Measurements from ENCODE around the gene AIF1L. TPM values are rescaled to one million over a fixed set of nuclear protein-coding genes. Genes with fewer than 3 reads are reported as not detected.
"Not testable (repeated sequence)": the region's sequence is repeated elsewhere in the genome, so short reads cannot be mapped to it uniquely, and the experiment has no call there.

The AIF1L gene
- total RNA-seq, 1 experiment from 2014 or later, result 3.5 TPM

- DNase-seq (ENCODE audit: low read depth), result no peak
Observed at GRCh38 chr9:131120620-131121228, 24.4 kb downstream of the AIF1L start.

DNA sequence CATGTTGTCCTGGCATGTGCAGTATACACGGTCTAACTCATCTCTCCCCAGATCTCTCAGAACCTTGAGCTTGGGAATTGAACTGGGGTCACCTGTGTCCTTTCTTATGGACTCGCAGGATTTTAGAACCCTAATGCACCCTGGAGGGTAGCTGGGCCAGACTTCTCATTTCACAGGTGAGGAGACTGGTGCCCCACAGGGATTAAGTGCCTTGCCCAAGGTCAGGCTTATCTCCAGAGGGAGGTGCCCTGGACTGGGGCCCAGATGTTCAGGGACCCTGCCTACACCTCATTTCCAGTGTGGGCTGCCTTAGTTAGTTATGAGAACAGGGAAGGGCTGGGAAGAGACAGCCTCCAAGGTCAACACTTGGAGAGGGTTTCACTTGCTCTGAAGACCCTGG, 25.0 kb downstream of the AIF1L start:
- no peak for DNase-seq (ENCODE audit: low read depth)

- no peak for DNase-seq (ENCODE audit: low read depth)
Observed at GRCh38 chr9:131122158-131122557, 25.8 kb downstream of the AIF1L start.

- DNase-seq (ENCODE audit: low read depth), result no peak
Observed at GRCh38 chr9:131125038-131125287, 28.6 kb downstream of the AIF1L start.

DNA sequence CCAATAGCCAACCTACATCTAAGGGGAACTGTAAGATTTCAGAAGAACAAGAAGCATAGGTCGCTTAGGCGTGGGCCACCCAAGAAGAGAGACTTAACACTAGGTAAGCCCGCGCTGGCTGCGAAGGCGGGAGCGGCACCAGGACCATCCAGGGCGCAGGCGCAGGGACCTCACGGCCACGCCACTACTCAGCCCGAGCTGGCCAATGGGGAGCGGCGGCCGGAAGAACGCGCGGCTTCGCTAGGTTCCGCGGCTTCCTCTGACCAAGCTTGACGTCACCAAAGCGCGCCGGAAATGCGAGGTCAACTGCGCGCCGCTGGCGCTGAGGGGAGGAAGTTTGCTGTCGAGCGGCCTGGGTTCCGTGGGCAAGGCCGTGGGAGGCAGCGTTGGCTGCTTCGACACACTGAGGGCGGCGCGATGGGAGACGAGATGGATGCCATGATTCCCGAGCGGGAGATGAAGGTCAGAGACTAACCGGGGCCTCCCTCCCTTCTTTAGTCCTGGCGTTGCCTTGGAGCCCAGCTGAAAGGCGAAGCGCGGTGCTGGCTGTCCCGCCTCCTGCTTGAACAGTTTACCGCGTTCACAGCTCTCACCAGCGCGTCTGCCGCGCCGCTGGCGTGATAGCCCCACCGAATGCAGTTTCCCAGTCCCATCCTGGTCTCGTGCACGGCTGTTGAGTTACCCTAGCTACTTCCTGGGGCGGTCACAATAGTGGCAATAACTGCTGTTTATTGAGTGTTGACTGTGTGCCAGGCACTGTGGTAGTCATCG, 29.1 kb downstream of the AIF1L start, which contains the start of gene NUP214:
Gene NUP214 (plus strand): TSS at position 299 of the 771 bp plus-strand sequence. CDS start 119 bp downstream, at position 418.
- peak; percentile 100 for DNase-seq (ENCODE audit: low read depth)

GRCh38 chr9:131126059-131126426, 29.7 kb downstream of the AIF1L start:
- DNase-seq (ENCODE audit: low read depth), result no peak

GRCh38 chr9:131129183-131129582, 32.9 kb downstream of the AIF1L start:
- no peak for DNase-seq (ENCODE audit: low read depth)

DNA sequence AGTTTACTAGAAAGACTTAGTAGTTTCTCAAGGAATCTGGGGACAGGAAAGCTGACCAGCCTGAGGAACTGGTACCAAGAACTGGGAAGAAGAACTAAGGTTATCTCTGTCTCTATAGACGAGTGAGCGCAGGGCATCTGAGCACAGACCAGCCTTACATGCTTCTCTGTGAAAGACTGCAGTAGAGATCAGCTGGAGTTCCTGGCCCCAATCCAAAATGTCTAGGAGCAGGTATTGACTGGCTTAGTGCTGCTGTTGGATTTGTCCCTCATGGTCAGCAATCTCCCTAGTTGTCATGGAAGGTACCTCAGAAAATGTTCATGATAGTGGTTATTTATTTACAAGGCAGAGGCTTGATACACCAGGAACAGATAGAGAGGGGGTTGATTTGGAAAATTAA, 42.3 kb downstream of the AIF1L start:
- no peak for DNase-seq (ENCODE audit: low read depth)

DNA sequence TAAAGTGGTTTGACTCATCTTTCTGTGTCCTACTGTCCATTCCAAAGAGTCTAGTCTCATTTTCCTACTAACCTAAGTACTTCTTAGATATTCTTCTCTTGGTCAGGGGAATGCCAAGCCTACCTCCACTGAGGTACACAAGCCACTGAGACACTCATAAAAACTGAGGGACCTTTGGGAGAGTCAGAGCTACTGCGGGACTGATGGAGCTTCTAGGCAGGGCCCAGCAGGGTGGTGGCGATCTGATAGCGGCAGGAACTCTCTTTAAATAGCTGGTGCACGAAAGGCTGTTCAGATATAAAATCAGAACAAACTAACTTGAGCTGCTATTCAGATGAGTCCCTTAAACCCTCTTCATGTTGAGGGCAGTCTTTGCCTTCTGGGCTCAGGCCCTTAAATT, 43.8 kb downstream of the AIF1L start:
- DNase-seq (ENCODE audit: low read depth), result no peak

GRCh38 chr9:131140550-131140949, 44.2 kb downstream of the AIF1L start:
- DNase-seq (ENCODE audit: low read depth), result no peak

- no peak for DNase-seq (ENCODE audit: low read depth)
Observed at GRCh38 chr9:131142160-131142559, 45.8 kb downstream of the AIF1L start.

GRCh38 chr9:131144201-131144600, 47.9 kb downstream of the AIF1L start:
- no peak for DNase-seq (ENCODE audit: low read depth)

GRCh38 chr9:131145245-131145644, 48.9 kb downstream of the AIF1L start:
- DNase-seq (ENCODE audit: low read depth), result no peak

GRCh38 chr9:131146186-131146585, 49.9 kb downstream of the AIF1L start:
- no peak for DNase-seq (ENCODE audit: low read depth)

- no peak for DNase-seq (ENCODE audit: low read depth)
Observed at GRCh38 chr9:131148276-131148675, 51.9 kb downstream of the AIF1L start.

DNA sequence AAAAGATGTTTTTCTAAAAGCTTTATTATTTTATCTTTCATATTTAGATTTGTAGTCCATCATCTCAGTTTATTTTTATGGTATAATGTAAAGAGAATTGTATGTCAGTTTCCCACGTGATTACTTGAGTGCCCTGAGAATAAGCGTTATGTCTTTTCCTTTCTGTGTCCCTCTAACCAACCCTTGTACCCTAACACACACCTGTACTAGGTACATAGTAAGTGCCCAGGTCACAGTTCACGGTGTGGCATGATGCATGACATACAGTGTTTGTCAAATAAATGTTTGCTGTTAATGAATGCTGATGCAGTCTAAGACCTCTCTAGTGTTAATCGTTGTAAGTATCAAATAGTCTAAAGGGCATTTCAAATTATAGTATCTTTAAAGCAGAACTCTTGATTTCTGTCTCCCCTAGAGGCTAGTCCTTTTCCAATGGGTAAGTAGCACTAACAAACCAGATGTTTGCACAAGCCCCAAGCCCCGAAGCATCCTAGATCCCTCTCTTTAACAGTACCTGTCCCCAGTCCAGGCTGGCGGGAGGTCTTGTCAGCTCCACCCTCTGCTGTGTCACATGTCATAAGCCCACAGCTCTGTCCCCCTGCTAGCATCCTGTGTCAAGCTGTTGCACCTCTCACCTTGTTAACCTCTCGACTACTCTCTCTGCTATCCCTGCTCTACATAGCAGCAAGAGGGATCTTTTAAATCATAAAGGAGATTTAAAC, 52.8 kb downstream of the AIF1L start:
- no peak for DNase-seq (ENCODE audit: low read depth)

- no peak for DNase-seq (ENCODE audit: low read depth)
Observed at GRCh38 chr9:131149688-131150053, 53.3 kb downstream of the AIF1L start.

DNA sequence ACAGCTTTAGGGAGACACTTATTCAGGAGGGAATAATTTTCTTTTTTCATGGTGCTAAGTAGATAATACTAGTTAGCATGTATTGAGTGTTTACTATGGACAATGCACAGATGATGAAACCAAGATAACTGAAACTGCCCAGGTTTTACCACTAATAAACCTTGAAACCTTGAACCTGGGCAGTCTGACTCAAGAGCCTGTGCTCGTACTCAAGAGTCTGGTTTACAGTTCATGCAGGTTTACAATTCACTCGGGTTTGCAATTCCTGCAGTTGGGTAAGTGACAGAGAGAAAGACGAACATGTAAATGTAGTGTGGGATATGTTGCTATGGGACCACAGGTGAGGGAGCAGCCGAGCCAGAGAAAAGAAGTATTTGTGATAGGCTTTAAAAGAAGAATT, 57.3 kb downstream of the AIF1L start:
- no peak for DNase-seq (ENCODE audit: low read depth)

DNA sequence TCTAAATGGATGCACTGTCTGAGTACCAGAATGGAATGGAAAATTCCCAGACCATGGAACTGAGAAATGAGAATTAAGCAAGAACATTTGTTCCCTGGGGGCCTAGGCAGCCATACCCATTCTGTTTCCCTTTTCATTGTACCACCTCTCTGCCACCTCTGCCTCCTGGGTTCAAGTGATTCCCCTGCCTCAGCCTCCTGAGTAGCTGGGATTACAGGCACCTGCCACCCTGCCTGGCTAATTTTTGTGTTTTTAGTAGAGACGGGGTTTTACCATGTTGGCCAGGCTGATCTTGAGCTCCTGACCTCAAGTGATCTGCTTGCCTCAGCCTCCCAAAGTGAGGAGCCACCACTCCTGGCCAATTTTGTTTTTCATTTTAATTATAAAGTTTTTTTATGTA, 62.3 kb downstream of the AIF1L start:
- DNase-seq (ENCODE audit: low read depth), result not testable (repeated sequence)

- DNase-seq (ENCODE audit: low read depth), result no peak
Observed at GRCh38 chr9:131160416-131161112, 64.2 kb downstream of the AIF1L start.

DNA sequence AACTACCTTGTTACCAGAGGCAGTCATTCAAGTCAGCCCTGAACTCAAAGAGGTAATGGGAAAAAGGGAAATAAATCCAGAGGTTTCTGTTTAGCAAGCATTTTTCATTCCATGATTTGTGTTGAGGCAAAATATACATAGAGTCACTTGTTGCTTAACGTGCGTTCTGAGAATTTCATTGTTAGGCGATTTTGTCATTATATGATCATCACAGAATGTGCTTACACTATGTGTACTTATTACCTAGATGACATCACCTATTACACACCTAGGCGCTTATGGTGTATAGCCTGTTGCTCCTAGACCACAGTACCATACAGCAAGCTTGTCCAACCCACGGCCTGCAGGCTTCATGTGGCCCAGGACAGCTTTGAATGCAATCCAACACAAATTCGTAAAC, 65.3 kb downstream of the AIF1L start:
- DNase-seq (ENCODE audit: low read depth), result no peak

DNA sequence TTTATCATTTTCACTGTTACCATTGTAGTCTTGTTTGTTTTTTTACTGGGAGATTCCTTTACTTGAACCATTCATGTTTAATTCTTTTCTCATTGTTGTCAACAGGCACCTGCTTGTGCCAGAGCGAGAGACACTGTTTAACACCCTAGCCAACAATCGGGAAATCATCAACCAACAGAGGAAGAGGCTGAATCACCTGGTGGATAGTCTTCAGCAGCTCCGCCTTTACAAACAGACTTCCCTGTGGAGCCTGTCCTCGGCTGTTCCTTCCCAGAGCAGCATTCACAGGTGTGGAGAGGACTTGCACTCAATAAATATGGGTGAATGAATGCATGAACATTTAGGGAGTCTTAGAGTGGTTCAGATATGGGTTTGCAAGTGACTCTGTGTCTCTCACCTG, 66.6 kb downstream of the AIF1L start:
- DNase-seq (ENCODE audit: low read depth), result no peak

- DNase-seq (ENCODE audit: low read depth), result no peak
Observed at GRCh38 chr9:131165523-131165922, 69.2 kb downstream of the AIF1L start.

Measured in Daoy (cell line).